Activated CD4-positive, alpha-beta T cell treated with anti-CD3 and anti-CD28 coated beads, Interleukin-2, Interleukin-6, amounts not matched to agents 100 ng/mL and 50 ng/mL, durations not matched to agents 16 hours and 8 hours (primary cell): ENCODE results near the gene HFE.
"Not testable (repeated sequence)": the region's sequence is repeated elsewhere in the genome, so short reads cannot be mapped to it uniquely, and the experiment has no call there.

ENCODE experiments used
- DNase-seq: peaks from one replicate; pipeline ENCODE4 v3.0.0-alpha.2; 2020

Gene HFE

GRCh38 chr6:26064619-26065257 is 22.5 kb upstream of the HFE start:
- peak; percentile 65 for DNase-seq

- DNase-seq, result peak; percentile 82
Measured at GRCh38 chr6:26065952-26066380, 21.3 kb upstream of the HFE start.

GRCh38 chr6:26067367-26067766 is 19.9 kb upstream of the HFE start:
- DNase-seq, result no peak

- no peak for DNase-seq
Measured at GRCh38 chr6:26068036-26068435, 19.2 kb upstream of the HFE start.

DNA sequence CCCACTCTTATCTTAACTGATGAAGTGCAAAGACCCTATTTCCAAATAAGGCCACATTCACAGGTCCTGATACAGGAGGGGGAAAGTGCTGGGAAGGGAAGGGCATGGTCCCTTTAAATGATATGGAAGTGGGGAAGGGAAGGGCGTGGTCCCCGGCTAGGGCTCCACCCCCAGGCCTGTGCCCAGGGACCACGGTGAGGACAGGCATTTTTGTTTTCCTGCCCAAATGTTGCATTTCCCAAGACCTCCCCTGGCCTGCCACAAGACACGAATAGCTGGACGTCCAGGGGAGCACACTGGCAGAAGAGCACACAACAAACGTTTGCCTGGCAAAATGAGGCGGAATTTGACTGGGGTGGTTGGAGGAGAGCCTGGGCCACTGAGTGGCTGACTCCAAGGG is 16.1 kb upstream of the HFE start:
- no peak for DNase-seq

DNA sequence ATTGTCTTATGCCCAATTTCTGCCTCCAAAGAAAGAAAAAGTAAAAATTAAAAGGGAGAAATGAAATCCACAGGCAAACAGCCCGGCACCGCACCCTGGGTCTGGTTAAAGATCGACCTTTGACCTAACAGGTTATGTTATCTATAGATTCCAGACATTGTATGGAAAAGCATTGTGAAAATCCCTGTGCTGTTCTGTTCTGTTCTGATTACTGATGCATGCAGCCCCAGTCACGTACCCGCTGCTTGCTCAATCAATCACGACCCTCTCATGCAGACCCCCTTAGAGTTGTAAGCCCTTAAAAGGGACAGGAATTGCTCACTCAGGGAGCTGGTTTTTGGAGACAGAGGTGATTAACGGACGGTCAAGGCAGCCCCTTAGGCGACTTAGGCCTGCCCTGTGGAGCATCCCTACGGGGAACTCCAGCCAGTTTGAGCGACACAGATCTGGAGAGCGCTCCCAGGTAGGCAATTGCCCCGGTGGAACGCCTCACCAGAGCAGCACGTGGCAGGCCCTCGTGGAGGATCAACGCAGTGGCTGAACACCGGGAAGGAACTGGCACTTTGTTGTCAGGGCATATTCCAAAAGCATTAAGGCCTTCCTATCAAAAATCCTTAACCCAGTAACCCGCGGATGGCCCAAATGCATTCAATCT is 12.0 kb upstream of the HFE start:
- DNase-seq, result no peak

DNA sequence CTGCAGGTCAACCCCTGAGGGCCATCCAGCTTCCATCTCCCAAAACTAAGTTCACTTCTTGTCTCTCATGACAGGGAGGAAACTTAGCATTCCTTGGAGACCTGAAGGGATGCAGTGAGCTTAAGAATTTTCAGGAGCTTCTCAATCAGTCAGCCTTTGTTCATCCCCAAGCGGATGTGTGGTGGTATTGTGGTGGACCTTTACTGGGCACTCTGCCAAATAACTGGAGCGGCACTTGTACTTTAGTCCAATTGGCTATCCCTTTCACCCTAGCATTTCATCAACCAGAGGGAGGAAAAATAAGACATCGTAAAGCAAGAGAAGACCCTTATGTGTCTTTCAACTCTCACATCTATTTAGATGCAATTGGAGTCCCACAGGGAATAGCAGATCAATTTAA is 9.2 kb upstream of the HFE start:
- not testable (repeated sequence) for DNase-seq

- DNase-seq, result not testable (repeated sequence)
Measured at GRCh38 chr6:26081096-26081495, 6.1 kb upstream of the HFE start.

DNA sequence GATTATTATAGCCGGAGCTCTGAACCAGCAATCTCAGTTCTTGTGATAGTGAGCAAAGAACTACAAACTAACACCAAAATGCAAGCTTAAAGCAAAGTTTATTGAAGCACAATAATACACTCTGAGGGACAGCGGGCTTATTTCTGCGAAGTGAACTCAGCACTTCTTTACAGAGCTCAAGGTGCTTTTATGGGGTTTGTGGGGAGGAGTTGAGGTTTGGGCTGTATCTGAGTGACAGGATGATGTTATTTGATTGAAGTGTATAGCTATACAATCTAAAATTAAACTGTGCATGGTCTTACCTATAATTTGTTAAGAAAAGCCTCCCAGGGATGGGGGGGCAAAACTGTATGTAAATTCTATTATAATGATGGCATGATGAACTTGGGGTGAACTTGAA is 1.0 kb upstream of the HFE start:
- DNase-seq, result no peak

GRCh38 chr6:26088344-26088743 is 1.1 kb downstream of the HFE start:
- no peak for DNase-seq

GRCh38 chr6:26089272-26089671 is 2.0 kb downstream of the HFE start:
- no peak for DNase-seq

DNA sequence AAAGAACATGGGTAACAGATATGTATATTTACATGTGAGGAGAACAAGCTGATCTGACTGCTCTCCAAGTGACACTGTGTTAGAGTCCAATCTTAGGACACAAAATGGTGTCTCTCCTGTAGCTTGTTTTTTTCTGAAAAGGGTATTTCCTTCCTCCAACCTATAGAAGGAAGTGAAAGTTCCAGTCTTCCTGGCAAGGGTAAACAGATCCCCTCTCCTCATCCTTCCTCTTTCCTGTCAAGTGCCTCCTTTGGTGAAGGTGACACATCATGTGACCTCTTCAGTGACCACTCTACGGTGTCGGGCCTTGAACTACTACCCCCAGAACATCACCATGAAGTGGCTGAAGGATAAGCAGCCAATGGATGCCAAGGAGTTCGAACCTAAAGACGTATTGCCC is 5.2 kb downstream of the HFE start:
- DNase-seq, result no peak

DNA sequence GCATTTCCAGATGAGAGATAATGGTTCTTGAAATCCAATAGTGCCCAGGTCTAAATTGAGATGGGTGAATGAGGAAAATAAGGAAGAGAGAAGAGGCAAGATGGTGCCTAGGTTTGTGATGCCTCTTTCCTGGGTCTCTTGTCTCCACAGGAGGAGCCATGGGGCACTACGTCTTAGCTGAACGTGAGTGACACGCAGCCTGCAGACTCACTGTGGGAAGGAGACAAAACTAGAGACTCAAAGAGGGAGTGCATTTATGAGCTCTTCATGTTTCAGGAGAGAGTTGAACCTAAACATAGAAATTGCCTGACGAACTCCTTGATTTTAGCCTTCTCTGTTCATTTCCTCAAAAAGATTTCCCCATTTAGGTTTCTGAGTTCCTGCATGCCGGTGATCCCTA is 6.8 kb downstream of the HFE start:
- DNase-seq, result no peak

DNA sequence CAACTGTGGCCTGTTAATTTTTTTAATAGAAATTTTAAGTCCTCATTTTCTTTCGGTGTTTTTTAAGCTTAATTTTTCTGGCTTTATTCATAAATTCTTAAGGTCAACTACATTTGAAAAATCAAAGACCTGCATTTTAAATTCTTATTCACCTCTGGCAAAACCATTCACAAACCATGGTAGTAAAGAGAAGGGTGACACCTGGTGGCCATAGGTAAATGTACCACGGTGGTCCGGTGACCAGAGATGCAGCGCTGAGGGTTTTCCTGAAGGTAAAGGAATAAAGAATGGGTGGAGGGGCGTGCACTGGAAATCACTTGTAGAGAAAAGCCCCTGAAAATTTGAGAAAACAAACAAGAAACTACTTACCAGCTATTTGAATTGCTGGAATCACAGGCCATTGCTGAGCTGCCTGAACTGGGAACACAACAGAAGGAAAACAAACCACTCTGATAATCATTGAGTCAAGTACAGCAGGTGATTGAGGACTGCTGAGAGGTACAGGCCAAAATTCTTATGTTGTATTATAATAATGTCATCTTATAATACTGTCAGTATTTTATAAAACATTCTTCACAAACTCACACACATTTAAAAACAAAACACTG is 10.1 kb downstream of the HFE start:
- DNase-seq, result peak; percentile 73

DNA sequence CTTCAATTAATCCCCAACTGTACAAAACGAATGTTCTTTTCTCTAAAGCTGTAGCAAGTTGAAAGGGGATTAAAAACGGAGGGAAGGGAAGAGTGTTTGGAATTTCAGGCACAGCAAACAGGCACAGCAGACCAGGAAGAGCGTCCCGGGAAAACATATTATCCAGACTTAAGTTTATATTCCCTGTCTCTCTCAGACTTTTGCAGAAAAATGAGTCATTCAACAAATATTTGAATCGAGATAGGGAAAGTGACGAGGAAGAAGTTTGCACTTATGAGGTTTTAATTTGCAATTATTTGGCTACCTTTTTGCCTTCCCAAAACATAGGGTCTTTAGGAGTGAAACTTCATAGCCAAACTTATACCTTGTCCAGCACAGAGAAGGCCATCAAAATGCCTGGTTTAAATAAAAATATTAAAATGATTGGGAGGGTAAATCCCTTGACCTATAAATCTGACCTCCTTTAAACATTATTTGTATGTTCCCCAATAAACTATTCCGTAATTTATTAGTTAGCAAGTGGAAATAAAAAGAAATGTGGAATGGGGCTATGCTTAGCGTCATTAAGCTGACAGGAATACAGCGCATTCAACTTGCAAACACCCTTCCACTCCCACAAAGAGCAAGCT is 16.0 kb downstream of the HFE start:
- no peak for DNase-seq

DNA sequence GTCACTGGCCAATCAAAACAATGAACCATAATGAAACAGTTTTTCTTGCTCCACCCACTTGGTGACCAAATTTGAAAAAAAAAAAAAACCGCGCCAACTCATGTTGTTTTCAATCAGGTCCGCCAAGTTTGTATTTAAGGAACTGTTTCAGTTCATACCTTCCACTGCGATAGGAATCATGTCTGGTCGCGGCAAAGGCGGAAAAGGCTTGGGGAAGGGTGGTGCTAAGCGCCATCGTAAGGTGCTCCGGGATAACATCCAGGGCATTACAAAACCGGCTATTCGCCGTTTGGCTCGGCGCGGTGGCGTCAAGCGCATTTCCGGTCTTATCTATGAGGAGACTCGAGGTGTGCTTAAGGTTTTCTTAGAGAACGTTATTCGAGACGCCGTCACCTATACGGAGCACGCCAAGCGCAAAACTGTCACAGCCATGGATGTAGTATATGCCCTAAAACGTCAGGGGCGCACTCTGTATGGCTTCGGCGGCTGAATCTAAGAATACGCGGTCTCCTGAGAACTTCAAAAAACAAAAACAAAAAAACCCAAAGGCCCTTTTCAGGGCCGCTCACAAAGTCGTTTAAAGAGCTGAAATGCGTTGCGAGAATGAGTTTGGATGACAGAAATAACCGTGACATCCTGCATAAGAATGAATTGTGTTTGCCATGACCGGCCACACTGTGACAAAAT is 16.7 kb downstream of the HFE start:
- DNase-seq, result peak; percentile 96

DNA sequence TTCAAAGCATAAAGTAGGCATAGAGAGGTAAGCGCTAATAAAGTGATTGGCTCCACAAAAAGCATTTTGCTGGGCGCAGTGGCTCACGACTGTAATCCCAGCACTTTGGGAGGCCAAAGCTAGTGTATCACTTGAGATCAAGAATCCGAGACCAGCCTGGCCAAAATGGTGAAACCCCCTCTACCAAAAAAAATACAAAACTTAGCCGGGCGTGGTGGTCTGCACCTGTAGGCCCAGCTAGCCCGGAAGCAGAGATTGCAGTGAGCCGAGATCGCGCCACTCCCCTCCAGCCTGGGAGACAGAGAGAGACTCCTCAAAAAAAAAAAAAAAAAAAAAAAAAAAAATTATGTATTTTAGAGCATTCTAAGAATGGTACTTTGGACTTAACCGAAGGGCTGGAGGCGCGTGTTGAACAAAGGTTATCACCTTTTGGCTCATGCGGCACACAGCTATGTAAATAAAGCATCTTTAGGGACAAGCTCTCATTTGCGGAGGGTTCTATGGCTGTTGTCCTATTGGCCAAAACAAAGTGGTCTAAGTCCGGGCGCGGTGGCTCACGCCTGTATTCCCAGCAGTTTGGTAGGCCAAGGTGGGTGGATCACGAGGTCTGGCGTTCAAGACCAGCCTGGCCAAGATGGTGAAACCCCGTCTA is 17.4 kb downstream of the HFE start:
- no peak for DNase-seq

DNA sequence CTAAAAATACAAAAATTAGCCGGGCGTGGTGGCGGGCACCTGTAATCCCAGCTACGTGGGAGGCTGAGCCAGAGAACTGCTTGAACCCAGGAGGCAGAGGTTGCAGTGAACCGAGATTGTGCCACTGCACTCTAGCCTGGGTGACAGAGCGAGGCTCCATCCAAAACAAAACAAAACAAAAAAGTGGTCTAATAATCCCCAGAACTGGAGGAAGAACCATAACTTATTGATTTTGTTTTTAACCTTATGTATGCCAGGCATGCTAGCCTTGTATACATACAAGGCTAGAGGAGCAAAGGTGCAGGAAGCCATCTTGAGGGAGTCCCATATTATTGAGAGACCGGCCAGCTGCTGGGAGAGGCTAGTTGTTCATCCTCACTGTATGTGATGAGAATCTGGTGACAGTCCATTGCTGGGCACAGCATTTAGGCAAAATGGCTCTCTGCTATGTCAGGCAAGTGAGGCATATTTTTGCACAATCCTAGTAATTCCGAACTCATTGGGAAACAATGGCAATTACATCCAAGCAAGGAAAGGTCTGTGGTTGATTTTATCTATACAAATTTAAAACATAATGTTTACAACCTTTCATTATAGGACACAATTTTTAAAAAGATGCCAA is 18.0 kb downstream of the HFE start:
- DNase-seq, result no peak

- no peak for DNase-seq
Measured at GRCh38 chr6:26105842-26106241, 18.6 kb downstream of the HFE start.

GRCh38 chr6:26107935-26108334 is 20.7 kb downstream of the HFE start:
- no peak for DNase-seq

- no peak for DNase-seq
Measured at GRCh38 chr6:26109772-26110171, 22.5 kb downstream of the HFE start.

DNA sequence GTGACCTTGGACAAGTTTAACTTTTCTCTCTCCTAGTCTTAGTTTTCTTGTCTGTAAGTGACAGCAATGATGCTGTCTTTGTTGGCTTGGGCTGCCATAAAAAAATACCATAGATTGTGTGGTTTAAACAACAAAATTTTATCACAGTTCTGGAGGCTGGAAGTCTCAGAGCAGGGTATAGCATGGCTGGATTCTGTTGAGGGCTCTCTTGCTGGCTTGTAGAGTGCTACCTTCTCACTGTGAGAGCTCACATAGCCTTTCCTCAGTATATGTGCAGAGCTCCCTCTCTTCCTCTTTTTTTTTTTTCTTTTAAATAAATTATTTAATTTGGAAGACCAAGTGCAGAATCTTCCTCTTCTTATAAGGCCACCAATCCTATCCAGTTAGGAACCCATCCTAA is 26.3 kb downstream of the HFE start:
- DNase-seq, result no peak
